Ovary (tissue), 9 donors: ENCODE measurements around the gene LANCL2. TPM values are rescaled to one million over a fixed set of nuclear protein-coding genes. Genes with fewer than 3 reads are reported as not detected.
"Not testable (repeated sequence)": the region's sequence is repeated elsewhere in the genome, so short reads cannot be mapped to it uniquely, and the experiment has no call there.

ENCODE experiments used
- DNase-seq, 5 donors: peaks; one replicate each; pipeline ENCODE4 v3.0.0-alpha.2; 2019 to 2020
- H3K27ac ChIP-seq, 2 donors: fragments of 200-600 bp; one replicate each; pipeline versions ENCODE4 v1.5.1 to v1.8.0; 2019 to 2022
- H3K27me3 ChIP-seq: fragments of 200-600 bp; one replicate; pipeline ENCODE4 v1.8.0; 2022
- H3K36me3 ChIP-seq: fragments of 200-600 bp; sonication (generic); one replicate; pipeline ENCODE4 v1.5.1; 2019
- H3K4me1 ChIP-seq: one replicate; pipeline ENCODE4 v1.8.1; 2013; ENCODE audit warnings: mild to moderate bottlenecking, moderate library complexity; ENCODE audit not compliant: insufficient read depth
- H3K4me3 ChIP-seq: fragments of 200-600 bp; sonication (generic); one replicate; pipeline ENCODE4 v1.5.1; 2017
- H3K9me3 ChIP-seq, 2 donors: fragments of 200-600 bp in 1 of 2; sonication (generic) in 1 of 2; one replicate each; pipeline versions ENCODE4 v1.5.1 to v1.8.1; 2013 to 2019; ENCODE audit warnings: mild to moderate bottlenecking in 1 of 2, moderate library complexity in 1 of 2
- CTCF ChIP-seq, 3 donors: fragments of 450-650 bp in 2 of 3; fragments of 200-600 bp in 1 of 3; IDR thresholded peaks; one replicate each; pipeline versions ENCODE4 v1.5.1 to v1.8.0; 2016 to 2022; ENCODE audit warnings: antibody characterized with exemption in 3 of 3, mild to moderate bottlenecking in 1 of 3
- EP300 ChIP-seq: sonication (generic); formaldehyde crosslinking; IDR thresholded peaks from one replicate; pipeline ENCODE4 v1.6.1; 2017; ENCODE audit warnings: antibody characterized with exemption
- POLR2A ChIP-seq: fragments of 450-650 bp; IDR thresholded peaks from one replicate; pipeline ENCODE4 v1.6.1; 2017; ENCODE audit warnings: antibody characterized with exemption, mild to moderate bottlenecking, moderate library complexity
- WGBS, 3 donors: extraction: QIAGEN DNeasy Blood & Tissue Kit in 1 of 3; methylation state at CpG; one replicate each; pipeline versions ENCODE4 v1.1.5 to v1.1.7; 2013 to 2017; 5-methylcytosine and 5-hydroxymethylcytosine counted together
- intact Hi-C, 4 donors: fragments of 100-400 bp; cut with DNase I; formaldehyde crosslinking; loops; one replicate each; pipeline versions ENCODE4 v1.11.0 to v1.15.1; 2022 to 2023
- polyA plus RNA-seq, 2 donors: library from polyadenylated mRNA; stranded (reverse); fragments of 200-250 nt in 1 of 2; fragments of 350-450 nt in 1 of 2; fragmentation: Illumina TruSeq in 1 of 2; extraction: RNeasy Lipid Tissue Mini Kit (QIAGEN cat#74804) in 1 of 2; gene quantifications; one replicate each; pipeline ENCODE4 v1.2.3, GENCODE V29; 2013 to 2014
- total RNA-seq, 7 donors: library from RNA; depleted of rRNA in 2 of 7; stranded (reverse); fragments of >200 nt in 2 of 7; fragmentation: NEBNext Ultra II Directional in 3 of 7; extraction: Animal tissue kit (Norgen Biotek cat#: 25700) in 3 of 7; gene quantifications; one replicate each; pipeline versions ENCODE4 v1.1.0 to v1.2.4, GENCODE V29; 2016 to 2023
- donor health status: DM: no; HTN: no; CAD: no; lungs with moderate emphysema.
- donor health status: DM: no; HTN: no; CAD: no.
- donor health status: Bipolar disorder and iron deficiency.
- donor health status: DM: yes; HTN: yes; CAD: no.
- donor health status: DM: no; HTN: no; CAD: no.
- donor health status: DM: yes; HTN: yes; CAD: no.

The LANCL2 gene
- total and polyA plus RNA-seq, 9 donors, result 7.5 to 20.4 (median 16.8) TPM

- H3K9me3 ChIP-seq, result no peaks in the 10 kb centered on the region
- no peak overlapping the region for H3K27ac ChIP-seq
- DNase-seq, result no peak
- 47 to 66% (median 58%) methylated on average over 3 of the region's 3 CpGs for WGBS, 3 donors
- no peaks in the 10 kb centered on the region for H3K4me1 ChIP-seq
- no peaks in the 10 kb centered on the region for H3K36me3 ChIP-seq
- H3K4me3 ChIP-seq, result no peak overlapping the region
- TF ChIP-seq POLR2A (no peak), EP300 (no peak), CTCF (IDR thresholded peaks at IDR 0.05) (no peak)
- intact Hi-C loops, result no loop called here
- H3K27me3 ChIP-seq, result no peaks in the 10 kb centered on the region
These were observed 13.9 kb upstream of the LANCL2 start for GRCh38 chr7:55351263-55351662.

- H3K27me3 ChIP-seq, H3K27ac ChIP-seq, H3K9me3 ChIP-seq, DNase-seq, H3K36me3 ChIP-seq, intact Hi-C loops, H3K4me1 ChIP-seq, H3K4me3 ChIP-seq: not testable (repeated sequence)
- WGBS, 3 donors, result 95 to 98% (median 97%) methylated on average over 6 of the region's 6 CpGs
These were observed 12.2 kb upstream of the LANCL2 start for GRCh38 chr7:55352947-55353273.

DNA sequence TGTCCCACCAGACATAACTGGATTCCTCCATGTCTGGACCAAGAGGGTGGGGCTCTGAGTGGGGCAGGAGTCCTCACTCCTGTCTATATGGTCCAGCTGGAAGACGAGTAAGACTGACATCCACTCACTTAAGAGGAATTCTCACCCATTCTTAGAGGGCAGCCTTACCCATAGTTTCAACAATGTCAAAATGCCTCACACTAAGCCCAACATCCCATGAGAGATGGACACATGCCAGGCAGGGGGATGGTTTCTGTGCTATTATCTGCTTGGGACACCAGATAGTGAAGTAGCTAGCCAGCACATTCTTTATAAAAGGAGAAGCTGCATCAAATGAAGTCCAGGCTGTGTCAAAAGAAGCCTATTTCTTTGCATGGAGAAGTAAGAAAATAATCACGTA is 4.7 kb upstream of the LANCL2 start:
- DNase-seq, result no peak
- 67 to 69% (median 68%) methylated on average over 2 of the region's 2 CpGs for WGBS, 3 donors
- no peaks in the 10 kb centered on the region for H3K4me1 ChIP-seq
- intact Hi-C loops, result loop anchor here in 1 of 4 donors (5.0 kb wide), 1 partner anchor 83 kb away; no protein-coding TSS in a partner anchor
- no peaks in the 10 kb centered on the region for H3K27me3 ChIP-seq
- H3K27ac ChIP-seq, result no peak overlapping the region
- no peaks in the 10 kb centered on the region for H3K36me3 ChIP-seq
- H3K9me3 ChIP-seq, result no peaks in the 10 kb centered on the region
- TF ChIP-seq POLR2A (no peak), EP300 (no peak), CTCF (IDR thresholded peaks at IDR 0.05) (no peak)
- H3K4me3 ChIP-seq, result no peak overlapping the region

- intact Hi-C loops, result loop anchor here in 1 of 4 donors (5.0 kb wide), 1 partner anchor 84 kb away; no protein-coding TSS in a partner anchor
- Histone ChIP-seq H3K4me3 (no peak overlapping the region), H3K27me3 (no peaks in the 10 kb centered on the region), H3K9me3 (no peaks in the 10 kb centered on the region), H3K36me3 (no peaks in the 10 kb centered on the region), H3K4me1 (no peaks in the 10 kb centered on the region), H3K27ac (no peak overlapping the region)
- no peak for DNase-seq
- 72 to 81% (median 80%) methylated on average over 6 of the region's 6 CpGs for WGBS, 3 donors
- TF ChIP-seq EP300, result no peak
- TF ChIP-seq POLR2A, result no peak
- TF ChIP-seq CTCF (IDR thresholded peaks at IDR 0.05), result no peak
These were observed 3.6 kb upstream of the LANCL2 start for GRCh38 chr7:55361560-55361959.

- 87 to 91% (median 89%) methylated on average over 20 of the region's 20 CpGs for WGBS, 3 donors
- Histone ChIP-seq H3K9me3 (no peaks in the 10 kb centered on the region), H3K27me3 (no peaks in the 10 kb centered on the region), H3K27ac (no peak overlapping the region), H3K4me1 (peaks cover 7% of the 10 kb centered on the region), H3K36me3 (no peaks in the 10 kb centered on the region), H3K4me3 (no peak overlapping the region)
- DNase-seq, result no peak
- no peak for TF ChIP-seq POLR2A
- TF ChIP-seq EP300, result no peak
- TF ChIP-seq CTCF (IDR thresholded peaks at IDR 0.05), result no peak
- intact Hi-C loops, result loop anchor here in 1 of 4 donors (5.0 kb wide), 1 partner anchor 86 kb away; no protein-coding TSS in a partner anchor
These were observed 2.2 kb upstream of the LANCL2 start for GRCh38 chr7:55362927-55363326.
